Loucy (cell line): ENCODE measurements around the gene RAMACL.

Source experiments
- H2AFZ ChIP-seq: fragments of 200-600 bp; sonication (generic); 2 replicates; pipeline ENCODE4 v1.6.0; 2016; ENCODE audit warnings: antibody characterized with exemption, mild to moderate bottlenecking, low read length, moderate library complexity
- H3F3A ChIP-seq: fragments of 200-600 bp; 2 replicates; pipeline ENCODE4 v1.6.0; 2016; ENCODE audit warnings: antibody characterized with exemption, low read depth, mild to moderate bottlenecking
- H3K27me3 ChIP-seq: fragments of 200-600 bp; sonication (generic); 2 replicates; pipeline ENCODE4 v1.6.1; 2014; ENCODE audit warnings: low read length, mild to moderate bottlenecking; ENCODE audit not compliant: insufficient read depth, poor library complexity, severe bottlenecking
- H3K36me3 ChIP-seq: fragments of 200-600 bp; sonication (generic); 2 replicates; pipeline ENCODE4 v1.6.1; 2016; ENCODE audit warnings: low read length; ENCODE audit not compliant: insufficient read depth
- H3K4me1 ChIP-seq: fragments of 200-600 bp; sonication (generic); 2 replicates; pipeline ENCODE4 v1.5.1; 2014; ENCODE audit warnings: low read length, mild to moderate bottlenecking; ENCODE audit not compliant: insufficient read depth, poor library complexity, severe bottlenecking
- H3K4me2 ChIP-seq: fragments of 200-600 bp; sonication (generic); 2 replicates; pipeline ENCODE4 v1.6.0; 2014; ENCODE audit warnings: antibody characterized with exemption, low read length, low read depth, mild to moderate bottlenecking; ENCODE audit not compliant: poor library complexity, severe bottlenecking
- H3K4me3 ChIP-seq: fragments of 200-600 bp; sonication (generic); 2 replicates; pipeline ENCODE4 v1.5.1; 2014; ENCODE audit warnings: low read length, mild to moderate bottlenecking, mixed read lengths; ENCODE audit not compliant: poor library complexity, severe bottlenecking
- H3K79me2 ChIP-seq: fragments of 200-600 bp; sonication (generic); 2 replicates; pipeline ENCODE4 v1.6.1; 2014; ENCODE audit warnings: low read length; ENCODE audit not compliant: insufficient read depth
- H3K9ac ChIP-seq: fragments of 200-600 bp; sonication (generic); 2 replicates; pipeline ENCODE4 v1.6.0; 2014; ENCODE audit warnings: mild to moderate bottlenecking, low read depth, low read length, moderate library complexity; ENCODE audit not compliant: poor library complexity, severe bottlenecking
- H3K9me2 ChIP-seq: fragments of 200-600 bp; sonication (generic); replicated peaks from 2 replicates; pipeline ENCODE4 v1.6.1; 2016; ENCODE audit warnings: low read depth, low read length, mixed read lengths
- H3K9me3 ChIP-seq: fragments of 200-600 bp; sonication (generic); 2 replicates; pipeline ENCODE4 v1.6.1; 2014; ENCODE audit warnings: mild to moderate bottlenecking, antibody characterized with exemption, low read length, low read depth; ENCODE audit not compliant: insufficient read depth
- H4K20me1 ChIP-seq: fragments of 200-600 bp; sonication (generic); 2 replicates; pipeline ENCODE4 v1.6.0; 2014; ENCODE audit warnings: antibody characterized with exemption, low read length, mild to moderate bottlenecking; ENCODE audit not compliant: insufficient read depth, poor library complexity, severe bottlenecking
- EZH2phosphoT487 ChIP-seq: fragments of 200-600 bp; IDR thresholded peaks from 2 replicates; pipeline ENCODE4 v1.6.1; 2018; ENCODE audit warnings: antibody characterized with exemption, mild to moderate bottlenecking, moderate library complexity, borderline replicate concordance
- TF ChIP-seq, protein P1 (sequence below): fragments of 200-600 bp; sonication (generic); conservative IDR thresholded peaks from 2 replicates; pipeline ENCODE4 v1.5.1; 2014; ENCODE audit warnings: mild to moderate bottlenecking, antibody characterized with exemption, low read length

RAMACL gene

DNA sequence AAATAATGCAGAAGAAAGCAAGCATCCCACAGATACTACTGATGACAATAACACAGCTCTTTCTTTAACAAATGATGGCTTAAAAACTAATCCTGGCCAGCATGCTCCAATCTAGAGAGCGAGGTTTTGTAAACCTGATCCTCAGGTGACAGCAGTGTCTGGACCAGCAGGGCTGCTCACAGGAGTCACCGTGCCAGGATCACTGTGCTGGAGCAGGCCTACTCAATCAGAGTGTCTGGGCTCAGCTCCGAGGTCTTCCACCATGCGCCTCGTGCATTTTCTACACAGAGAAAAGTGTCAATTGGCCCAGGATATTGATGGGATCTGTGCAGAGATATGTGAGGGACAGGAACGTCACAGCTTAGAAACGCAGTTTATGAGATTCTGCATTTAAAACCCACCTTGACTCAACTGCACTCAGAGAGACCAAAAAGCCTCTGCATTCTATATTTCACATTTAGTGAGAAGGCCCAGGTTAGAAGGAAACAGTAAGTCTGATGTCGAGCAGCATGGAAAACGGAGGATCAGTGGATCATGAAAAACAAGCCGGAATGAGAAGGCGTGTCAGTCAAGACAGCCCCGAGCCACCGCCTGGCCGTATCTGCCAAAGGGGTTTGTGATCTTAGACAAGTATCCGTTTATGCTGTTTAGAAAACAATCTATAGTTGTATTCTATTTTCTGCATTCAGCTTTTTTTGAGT is 7.8 kb downstream of the RAMACL start:
- H3K27me3 ChIP-seq, result no peaks in the 10 kb centered on the region
- H4K20me1 ChIP-seq, result no peaks in the 10 kb centered on the region
- H3K9me3 ChIP-seq, result peaks cover 5% of the 10 kb centered on the region; the same call in 1 of the 2 replicates
- peaks cover 10% of the 10 kb centered on the region for H3K4me1 ChIP-seq
- no peaks in the 10 kb centered on the region for H3K9me2 ChIP-seq
- no peak overlapping the region for H3K9ac ChIP-seq
- TF ChIP-seq EZH2phosphoT487, result no peak
- TF ChIP-seq, protein P1, sequence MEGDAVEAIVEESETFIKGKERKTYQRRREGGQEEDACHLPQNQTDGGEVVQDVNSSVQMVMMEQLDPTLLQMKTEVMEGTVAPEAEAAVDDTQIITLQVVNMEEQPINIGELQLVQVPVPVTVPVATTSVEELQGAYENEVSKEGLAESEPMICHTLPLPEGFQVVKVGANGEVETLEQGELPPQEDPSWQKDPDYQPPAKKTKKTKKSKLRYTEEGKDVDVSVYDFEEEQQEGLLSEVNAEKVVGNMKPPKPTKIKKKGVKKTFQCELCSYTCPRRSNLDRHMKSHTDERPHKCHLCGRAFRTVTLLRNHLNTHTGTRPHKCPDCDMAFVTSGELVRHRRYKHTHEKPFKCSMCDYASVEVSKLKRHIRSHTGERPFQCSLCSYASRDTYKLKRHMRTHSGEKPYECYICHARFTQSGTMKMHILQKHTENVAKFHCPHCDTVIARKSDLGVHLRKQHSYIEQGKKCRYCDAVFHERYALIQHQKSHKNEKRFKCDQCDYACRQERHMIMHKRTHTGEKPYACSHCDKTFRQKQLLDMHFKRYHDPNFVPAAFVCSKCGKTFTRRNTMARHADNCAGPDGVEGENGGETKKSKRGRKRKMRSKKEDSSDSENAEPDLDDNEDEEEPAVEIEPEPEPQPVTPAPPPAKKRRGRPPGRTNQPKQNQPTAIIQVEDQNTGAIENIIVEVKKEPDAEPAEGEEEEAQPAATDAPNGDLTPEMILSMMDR, result no peak
- no peaks in the 10 kb centered on the region for H3K79me2 ChIP-seq
- H3K4me3 ChIP-seq, result no peak overlapping the region
- no peaks in the 10 kb centered on the region for H3F3A ChIP-seq
- H2AFZ ChIP-seq, result no peak overlapping the region
- H3K36me3 ChIP-seq, result no peaks in the 10 kb centered on the region
- H3K4me2 ChIP-seq, result no peak overlapping the region

DNA sequence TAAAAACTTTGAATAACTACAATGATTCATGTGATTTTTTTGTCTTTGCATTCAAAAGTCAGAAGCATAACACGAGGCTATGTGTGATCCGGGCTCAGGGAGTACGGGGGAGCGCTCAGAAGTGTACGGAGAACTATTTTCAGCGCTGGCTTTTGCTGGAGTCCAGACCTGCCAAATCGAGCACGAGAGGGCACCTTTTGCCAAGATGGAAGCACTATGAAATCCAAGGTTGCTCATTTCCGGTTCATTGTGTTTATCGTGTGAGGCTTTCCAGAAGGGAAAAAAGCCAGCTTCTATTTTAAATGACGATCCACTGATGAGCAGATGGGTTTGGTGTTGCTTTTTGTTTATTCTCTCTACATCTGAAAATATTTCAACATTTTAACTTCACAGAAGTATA is 11.3 kb downstream of the RAMACL start:
- TF ChIP-seq, protein P1, result no peak
- no peak for TF ChIP-seq EZH2phosphoT487
- Histone ChIP-seq H3K4me2 (no peak overlapping the region), H3K27me3 (no peaks in the 10 kb centered on the region), H3F3A (no peaks in the 10 kb centered on the region), H4K20me1 (no peaks in the 10 kb centered on the region), H3K9me2 (no peaks in the 10 kb centered on the region), H3K79me2 (no peaks in the 10 kb centered on the region), H3K4me3 (no peak overlapping the region), H3K4me1 (no peaks in the 10 kb centered on the region), H2AFZ (no peak overlapping the region), H3K36me3 (no peaks in the 10 kb centered on the region), H3K9me3 (peaks cover 5% of the 10 kb centered on the region; the same call in 1 of the 2 replicates), H3K9ac (no peak overlapping the region)

DNA sequence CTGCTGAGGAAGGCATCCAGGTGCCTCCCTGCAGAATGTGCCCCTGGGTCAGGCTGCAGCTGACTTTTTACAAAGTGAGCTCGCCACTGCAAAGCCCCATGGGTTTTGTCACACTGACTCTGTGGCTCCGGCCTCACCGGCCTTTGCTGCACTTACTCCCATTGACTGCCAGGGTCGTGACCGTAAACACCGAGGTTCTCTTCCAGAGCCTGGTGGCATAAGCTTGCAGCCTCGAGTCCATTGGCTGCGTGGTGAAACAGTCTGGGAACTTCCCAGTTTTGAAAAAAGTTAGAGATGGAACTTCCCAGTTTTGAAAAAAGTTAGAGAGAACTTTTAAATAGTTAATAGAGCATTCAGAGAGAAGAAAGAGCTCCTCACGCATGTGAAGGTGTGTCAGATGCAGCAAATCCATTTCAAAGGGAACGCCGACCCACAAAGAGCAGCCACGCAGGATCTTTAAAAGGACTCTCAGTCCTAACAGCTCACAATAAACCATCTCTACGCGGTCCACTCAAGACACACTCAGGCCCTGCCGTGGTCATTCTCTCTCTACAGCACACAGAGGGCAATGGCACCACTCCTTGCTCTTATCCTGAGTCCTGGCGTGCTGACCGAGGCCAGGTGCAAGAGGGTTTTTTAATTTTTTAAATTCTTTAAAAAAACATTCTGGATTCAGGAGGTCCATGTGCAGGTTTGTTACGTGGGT is 12.8 kb downstream of the RAMACL start:
- Histone ChIP-seq H3K9me2 (no peaks in the 10 kb centered on the region), H3K4me1 (no peaks in the 10 kb centered on the region), H3K9me3 (peaks cover 5% of the 10 kb centered on the region; the same call in 1 of the 2 replicates), H2AFZ (no peak overlapping the region), H3K9ac (no peak overlapping the region), H3K4me2 (no peak overlapping the region), H3K27me3 (no peaks in the 10 kb centered on the region), H3F3A (no peaks in the 10 kb centered on the region), H3K4me3 (no peak overlapping the region), H3K79me2 (no peaks in the 10 kb centered on the region), H4K20me1 (no peaks in the 10 kb centered on the region), H3K36me3 (no peaks in the 10 kb centered on the region)
- TF ChIP-seq, protein P1, result no peak
- no peak for TF ChIP-seq EZH2phosphoT487
